SK-N-SH (cell line): ENCODE measurements around the gene PLEKHM1. TPM values are rescaled to one million over a fixed set of nuclear protein-coding genes. Genes with fewer than 3 reads are reported as not detected.

ENCODE experiments used
- CTCF ChIA-PET: fragments of 300-600, 350-600 bp; formaldehyde crosslinking; extraction: SDS; loops from one replicate; lab custom pipeline; 2021; lab: Yijun Ruan, JAX
- POLR2A ChIA-PET: fragments of 350-600 bp; sonication (Branson Sonifier 250); formaldehyde crosslinking; extraction: SDS; loops from one replicate; lab custom pipeline; 2020; ENCODE audit warnings: antibody characterized with exemption, inconsistent platforms; lab: Yijun Ruan, JAX
- DNase-seq: peaks from one replicate; pipeline ENCODE4 v3.0.0; 2012
- H2AFZ ChIP-seq: fragments of 200-600 bp; sonication (generic); 2 replicates; pipeline ENCODE4 v1.8.1; 2016; ENCODE audit warnings: antibody characterized with exemption, mild to moderate bottlenecking, low read depth
- H3F3A ChIP-seq: fragments of 200-600 bp; sonication (generic); replicated peaks from 2 replicates; pipeline ENCODE3; 2016; ENCODE audit warnings: antibody characterized with exemption, mild to moderate bottlenecking; ENCODE audit not compliant: insufficient read depth
- H3K27ac ChIP-seq, 2 experiments: fragments of 200-500 bp in 1 of 2; fragments of 200-600 bp in 1 of 2; sonication (Bioruptor generic) in 1 of 2; sonication (generic), shearing (Covaris generic) in 1 of 2; 2 replicates each; pipeline versions ENCODE4 v1.5.1 to v1.6.1; 2014 to 2016; ENCODE audit warnings: low read depth in 2 of 2, inconsistent platforms in 1 of 2, low read length in 1 of 2, mild to moderate bottlenecking in 1 of 2, mixed read lengths in 1 of 2
- H3K27me3 ChIP-seq: fragments of 200-600 bp; sonication (generic), shearing (Covaris generic); 2 replicates; pipeline ENCODE4 v1.6.1; 2016; ENCODE audit warnings: mixed run types; ENCODE audit not compliant: insufficient read depth
- H3K36me3 ChIP-seq, 2 experiments: fragments of 200-500 bp in 1 of 2; fragments of 200-600 bp in 1 of 2; sonication (Bioruptor generic) in 1 of 2; sonication (generic) in 1 of 2; replicated peaks in 1 of 2; 2 replicates each; pipeline versions ENCODE3 to v1.5.1; 2014 to 2016; ENCODE audit warnings: low read length in 1 of 2, mild to moderate bottlenecking in 1 of 2; ENCODE audit not compliant: insufficient read depth in 2 of 2, control insufficient read depth in 1 of 2
- H3K4me1 ChIP-seq, 2 experiments: fragments of 200-500 bp in 1 of 2; fragments of 200-600 bp in 1 of 2; sonication (Bioruptor generic) in 1 of 2; sonication (generic), shearing (Covaris generic) in 1 of 2; 2 replicates each; pipeline versions ENCODE4 v1.5.1 to v1.6.1; 2014 to 2016; ENCODE audit warnings: low read depth in 1 of 2, low read length in 1 of 2, mixed run types in 1 of 2; ENCODE audit not compliant: insufficient read depth in 2 of 2, control insufficient read depth in 1 of 2
- H3K4me2 ChIP-seq: fragments of 200-600 bp; sonication (generic), shearing (Covaris generic); 2 replicates; pipeline ENCODE4 v1.6.1; 2017; ENCODE audit warnings: mixed run types
- H3K4me3 ChIP-seq, 2 experiments: fragments of 200-500 bp in 1 of 2; fragments of 200-600 bp in 1 of 2; sonication (Bioruptor generic) in 1 of 2; sonication (generic), shearing (Covaris generic) in 1 of 2; 2 replicates each; pipeline versions ENCODE4 v1.5.1 to v1.8.1; 2014 to 2016; ENCODE audit warnings: low read depth in 2 of 2, inconsistent platforms in 1 of 2, low read length in 1 of 2, mild to moderate bottlenecking in 1 of 2, mixed read lengths in 1 of 2, moderate library complexity in 1 of 2
- H3K79me2 ChIP-seq: fragments of 200-600 bp; sonication (generic); 2 replicates; pipeline ENCODE4 v1.8.1; 2017; ENCODE audit warnings: mild to moderate bottlenecking; ENCODE audit not compliant: insufficient read depth
- H3K9ac ChIP-seq: fragments of 200-600 bp; sonication (generic); 2 replicates; pipeline ENCODE4 v1.6.1; 2017; ENCODE audit warnings: mixed run types
- H3K9me2 ChIP-seq: fragments of 200-600 bp; sonication (generic); 2 replicates; pipeline ENCODE4 v1.6.1; 2017; ENCODE audit warnings: mixed run types
- H3K9me3 ChIP-seq: fragments of 200-600 bp; sonication (generic); 2 replicates; pipeline ENCODE4 v1.6.1; 2017; ENCODE audit warnings: mixed run types, mild to moderate bottlenecking, moderate library complexity
- H4K20me1 ChIP-seq: fragments of 200-600 bp; sonication (generic); 2 replicates; pipeline ENCODE4 v1.6.1; 2017; ENCODE audit warnings: mild to moderate bottlenecking, mixed run types; ENCODE audit not compliant: insufficient read depth
- GABPA ChIP-seq: IDR thresholded peaks from 2 replicates; pipeline ENCODE4 v1.4.0; 2012; ENCODE audit warnings: low read depth, mild to moderate bottlenecking
- JUND ChIP-seq: IDR thresholded peaks from 2 replicates; pipeline ENCODE4 v1.4.0; 2012
- MXI1 ChIP-seq: IDR thresholded peaks from 2 replicates; pipeline ENCODE4 v1.6.1; 2012; ENCODE audit warnings: mild to moderate bottlenecking, low read depth, low read length, improper control_type of control experiment
- NFIC ChIP-seq: IDR thresholded peaks from 2 replicates; pipeline ENCODE4 v1.4.0; 2012; ENCODE audit warnings: borderline replicate concordance
- SIN3A ChIP-seq: IDR thresholded peaks from 2 replicates; pipeline ENCODE4 v1.6.1; 2012; ENCODE audit warnings: low read depth, mild to moderate bottlenecking, low read length, moderate library complexity, borderline replicate concordance
- WGBS: methylation state at CpG from one replicate; pipeline ENCODE4 v1.1.6; 2017; ENCODE audit warnings: low lambda C conversion rate; 5-methylcytosine and 5-hydroxymethylcytosine counted together
- polyA plus RNA-seq, 3 experiments: library from polyadenylated mRNA; depleted of rRNA; stranded (reverse); fragments of >200 nt; gene quantifications; 2 replicates each; pipeline ENCODE4 v1.2.3, GENCODE V29; 2012
- TF ChIP-seq, protein P1 (sequence below): fragments of 200-600 bp; sonication (generic); IDR thresholded peaks from 2 replicates; pipeline ENCODE4 v1.6.1; 2017; ENCODE audit warnings: antibody characterized with exemption, mild to moderate bottlenecking, moderate library complexity
- TF ChIP-seq, protein P2 (sequence below): IDR thresholded peaks from 2 replicates; pipeline ENCODE4 v1.4.0; 2012; ENCODE audit warnings: low read depth
- TF ChIP-seq, protein P3 (sequence below): fragments of 150-350 bp; IDR thresholded peaks from 2 replicates; pipeline ENCODE4 v1.6.1; 2016; ENCODE audit warnings: mild to moderate bottlenecking, low read depth, low read length
- TF ChIP-seq, protein P4 (sequence below): IDR thresholded peaks from 2 replicates; pipeline ENCODE4 v1.6.1; 2012; ENCODE audit warnings: mild to moderate bottlenecking, low read depth, low read length, moderate library complexity

The PLEKHM1 gene
- polyA plus RNA-seq, 1 of the 3 experiments (the other 2 are of a cell fraction), result 12.3 TPM

DNA sequence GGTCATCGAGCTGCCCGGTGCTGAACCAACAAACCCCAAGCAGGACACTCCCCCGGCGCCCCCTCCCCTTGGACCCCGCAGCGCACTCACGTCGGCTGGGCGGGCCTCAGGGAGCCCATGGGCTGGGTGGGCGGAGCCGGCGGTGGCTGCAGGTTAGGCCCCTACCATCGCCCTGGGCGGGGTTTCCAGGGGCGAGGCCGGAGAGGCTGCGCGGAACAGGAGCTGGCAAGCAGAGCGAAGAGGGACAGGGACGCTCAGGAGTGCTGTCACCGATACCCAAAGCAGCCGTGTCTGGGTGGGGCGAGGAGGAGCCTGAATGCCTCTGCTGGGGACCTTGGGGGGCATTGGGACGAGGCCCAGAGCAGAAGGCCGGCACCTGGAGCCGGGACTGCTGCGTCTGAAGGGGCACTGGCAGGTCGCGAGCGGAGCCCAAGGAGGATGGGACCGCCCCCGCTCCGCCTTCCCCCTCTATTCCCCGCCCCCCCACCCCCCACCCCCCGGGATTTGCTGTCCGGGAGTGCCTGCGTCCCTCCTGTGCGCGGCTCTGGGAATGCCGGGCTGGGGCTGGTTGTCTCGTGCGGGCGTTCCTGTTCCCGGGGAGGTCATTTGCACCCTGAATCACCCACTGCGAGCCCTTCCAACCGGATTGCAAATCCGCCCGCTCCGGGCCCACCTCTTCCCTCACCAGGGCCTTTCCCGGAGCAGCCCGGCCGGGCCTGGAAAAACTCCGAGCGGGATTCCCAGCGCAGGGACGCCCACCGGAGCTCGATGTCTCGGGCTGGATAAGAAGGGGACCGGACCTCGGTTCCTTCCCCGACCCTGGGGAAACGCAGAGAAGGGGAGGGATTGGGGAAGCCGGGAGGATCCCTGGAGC, 58.8 kb downstream of the PLEKHM1 start (continued):
- TF ChIP-seq, protein P1, sequence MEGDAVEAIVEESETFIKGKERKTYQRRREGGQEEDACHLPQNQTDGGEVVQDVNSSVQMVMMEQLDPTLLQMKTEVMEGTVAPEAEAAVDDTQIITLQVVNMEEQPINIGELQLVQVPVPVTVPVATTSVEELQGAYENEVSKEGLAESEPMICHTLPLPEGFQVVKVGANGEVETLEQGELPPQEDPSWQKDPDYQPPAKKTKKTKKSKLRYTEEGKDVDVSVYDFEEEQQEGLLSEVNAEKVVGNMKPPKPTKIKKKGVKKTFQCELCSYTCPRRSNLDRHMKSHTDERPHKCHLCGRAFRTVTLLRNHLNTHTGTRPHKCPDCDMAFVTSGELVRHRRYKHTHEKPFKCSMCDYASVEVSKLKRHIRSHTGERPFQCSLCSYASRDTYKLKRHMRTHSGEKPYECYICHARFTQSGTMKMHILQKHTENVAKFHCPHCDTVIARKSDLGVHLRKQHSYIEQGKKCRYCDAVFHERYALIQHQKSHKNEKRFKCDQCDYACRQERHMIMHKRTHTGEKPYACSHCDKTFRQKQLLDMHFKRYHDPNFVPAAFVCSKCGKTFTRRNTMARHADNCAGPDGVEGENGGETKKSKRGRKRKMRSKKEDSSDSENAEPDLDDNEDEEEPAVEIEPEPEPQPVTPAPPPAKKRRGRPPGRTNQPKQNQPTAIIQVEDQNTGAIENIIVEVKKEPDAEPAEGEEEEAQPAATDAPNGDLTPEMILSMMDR, result no peak
- no peak for TF ChIP-seq JUND
- TF ChIP-seq, protein P2, sequence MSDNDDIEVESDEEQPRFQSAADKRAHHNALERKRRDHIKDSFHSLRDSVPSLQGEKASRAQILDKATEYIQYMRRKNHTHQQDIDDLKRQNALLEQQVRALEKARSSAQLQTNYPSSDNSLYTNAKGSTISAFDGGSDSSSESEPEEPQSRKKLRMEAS, result no peak
- TF ChIP-seq NFIC, result no peak
- TF ChIP-seq, protein P3, sequence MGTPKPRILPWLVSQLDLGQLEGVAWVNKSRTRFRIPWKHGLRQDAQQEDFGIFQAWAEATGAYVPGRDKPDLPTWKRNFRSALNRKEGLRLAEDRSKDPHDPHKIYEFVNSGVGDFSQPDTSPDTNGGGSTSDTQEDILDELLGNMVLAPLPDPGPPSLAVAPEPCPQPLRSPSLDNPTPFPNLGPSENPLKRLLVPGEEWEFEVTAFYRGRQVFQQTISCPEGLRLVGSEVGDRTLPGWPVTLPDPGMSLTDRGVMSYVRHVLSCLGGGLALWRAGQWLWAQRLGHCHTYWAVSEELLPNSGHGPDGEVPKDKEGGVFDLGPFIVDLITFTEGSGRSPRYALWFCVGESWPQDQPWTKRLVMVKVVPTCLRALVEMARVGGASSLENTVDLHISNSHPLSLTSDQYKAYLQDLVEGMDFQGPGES, result no peak
- TF ChIP-seq MXI1, result no peak

DNA sequence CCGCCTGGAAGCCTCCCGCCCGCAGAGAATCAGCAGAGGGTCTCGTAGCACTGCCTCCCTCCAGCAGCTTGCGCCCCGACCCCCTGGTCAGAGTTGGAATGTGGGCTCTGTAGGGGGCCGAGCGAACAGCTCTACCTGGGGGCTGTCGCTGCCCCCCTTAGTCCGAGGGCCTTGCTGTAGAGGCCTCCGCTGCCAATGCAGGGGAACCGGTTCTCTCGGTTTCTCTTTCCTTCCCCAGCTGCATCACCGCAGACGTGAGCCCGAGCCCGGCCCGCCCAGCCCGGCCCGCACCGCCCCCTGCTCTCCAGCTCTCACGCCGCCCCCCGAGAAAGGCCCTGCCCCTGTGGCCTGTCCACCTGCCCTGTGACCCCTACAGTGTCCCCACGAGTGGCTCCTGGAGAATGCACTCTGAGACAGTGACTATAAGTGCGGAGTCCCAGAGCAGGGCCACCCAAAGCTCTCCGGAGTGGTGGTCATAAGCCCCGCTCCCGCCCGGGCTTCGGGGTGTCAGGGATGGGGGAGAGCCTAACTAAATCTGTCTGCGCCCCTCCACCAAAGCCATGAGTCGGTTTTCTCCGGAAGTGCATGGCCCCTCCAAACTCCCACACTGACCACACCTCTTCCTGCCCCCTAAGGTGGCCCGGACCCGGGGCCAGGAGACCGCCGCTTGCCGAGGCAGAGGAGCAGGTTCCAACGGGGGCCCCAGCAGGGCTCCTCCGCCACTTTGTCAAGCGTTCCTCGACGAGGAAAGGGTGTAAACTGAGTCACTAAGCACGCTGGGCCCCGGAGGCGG, 59.6 kb downstream of the PLEKHM1 start:
- no peak overlapping the region for H3K9ac ChIP-seq
- H3K4me1 ChIP-seq, result peaks cover 0 to 27% of the 10 kb centered on the region in 2 experiments; a peak in 1 of 4 replicates
- DNase-seq, result no peak
- no peaks in the 10 kb centered on the region for H3K27me3 ChIP-seq
- no peak overlapping the region; a peak in 1 of 4 replicates for H3K27ac ChIP-seq
- H4K20me1 ChIP-seq, result no peaks in the 10 kb centered on the region
- H3K9me2 ChIP-seq, result no peaks in the 10 kb centered on the region
- no peak for TF ChIP-seq GABPA
- TF ChIP-seq, protein P3, result no peak
- TF ChIP-seq, protein P4, sequence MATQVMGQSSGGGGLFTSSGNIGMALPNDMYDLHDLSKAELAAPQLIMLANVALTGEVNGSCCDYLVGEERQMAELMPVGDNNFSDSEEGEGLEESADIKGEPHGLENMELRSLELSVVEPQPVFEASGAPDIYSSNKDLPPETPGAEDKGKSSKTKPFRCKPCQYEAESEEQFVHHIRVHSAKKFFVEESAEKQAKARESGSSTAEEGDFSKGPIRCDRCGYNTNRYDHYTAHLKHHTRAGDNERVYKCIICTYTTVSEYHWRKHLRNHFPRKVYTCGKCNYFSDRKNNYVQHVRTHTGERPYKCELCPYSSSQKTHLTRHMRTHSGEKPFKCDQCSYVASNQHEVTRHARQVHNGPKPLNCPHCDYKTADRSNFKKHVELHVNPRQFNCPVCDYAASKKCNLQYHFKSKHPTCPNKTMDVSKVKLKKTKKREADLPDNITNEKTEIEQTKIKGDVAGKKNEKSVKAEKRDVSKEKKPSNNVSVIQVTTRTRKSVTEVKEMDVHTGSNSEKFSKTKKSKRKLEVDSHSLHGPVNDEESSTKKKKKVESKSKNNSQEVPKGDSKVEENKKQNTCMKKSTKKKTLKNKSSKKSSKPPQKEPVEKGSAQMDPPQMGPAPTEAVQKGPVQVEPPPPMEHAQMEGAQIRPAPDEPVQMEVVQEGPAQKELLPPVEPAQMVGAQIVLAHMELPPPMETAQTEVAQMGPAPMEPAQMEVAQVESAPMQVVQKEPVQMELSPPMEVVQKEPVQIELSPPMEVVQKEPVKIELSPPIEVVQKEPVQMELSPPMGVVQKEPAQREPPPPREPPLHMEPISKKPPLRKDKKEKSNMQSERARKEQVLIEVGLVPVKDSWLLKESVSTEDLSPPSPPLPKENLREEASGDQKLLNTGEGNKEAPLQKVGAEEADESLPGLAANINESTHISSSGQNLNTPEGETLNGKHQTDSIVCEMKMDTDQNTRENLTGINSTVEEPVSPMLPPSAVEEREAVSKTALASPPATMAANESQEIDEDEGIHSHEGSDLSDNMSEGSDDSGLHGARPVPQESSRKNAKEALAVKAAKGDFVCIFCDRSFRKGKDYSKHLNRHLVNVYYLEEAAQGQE, result no peak
- no peak for TF ChIP-seq SIN3A
- 85% methylated on average over 34 of the region's 47 CpGs for WGBS
- H3K79me2 ChIP-seq, result no peaks in the 10 kb centered on the region
- H3K36me3 ChIP-seq, result peaks cover 0 to 5% of the 10 kb centered on the region in 2 experiments
- POLR2A ChIA-PET, result no interaction called here
- CTCF ChIA-PET, result interaction anchor here (1.0 to 1.5 kb wide), 4 partner anchors 37 to 401 kb away, joined by 3 to 8 read pairs (median 4); no protein-coding TSS in a partner anchor
- no peaks in the 10 kb centered on the region for H3K9me3 ChIP-seq
- H2AFZ ChIP-seq, result 0 out of 2 replicates have a peak overlapping the region, but pooled peaks have one; percentile 74
- peak overlapping the region; percentile 61 to 62; a peak in 3 of 4 replicates for H3K4me3 ChIP-seq
- peak overlapping the region; percentile 87 for H3K4me2 ChIP-seq
- H3F3A ChIP-seq, result no peaks in the 10 kb centered on the region
